Progenitor cell of endocrine pancreas (in vitro differentiated cells): ENCODE measurements around the gene TXNDC2. TPM values are rescaled to one million over a fixed set of nuclear protein-coding genes. Genes with fewer than 3 reads are reported as not detected.

Experiments
- DNase-seq: peaks from one replicate; pipeline ENCODE4 v3.0.0; 2021; ENCODE audit warnings: low spot score; ENCODE audit not compliant: unreplicated experiment
- H3K27ac Mint-ChIP-seq: 2 replicates; pipeline ENCODE4 v1.8.0; 2021; ENCODE audit warnings: mild to moderate bottlenecking, moderate library complexity, mixed read lengths
- H3K27me3 Mint-ChIP-seq: 2 replicates; pipeline ENCODE4 v1.8.0; 2021; ENCODE audit warnings: mixed read lengths
- H3K36me3 Mint-ChIP-seq: 2 replicates; pipeline ENCODE4 v1.8.0; 2022; ENCODE audit warnings: mixed read lengths; ENCODE audit not compliant: insufficient read depth
- H3K4me1 Mint-ChIP-seq: 2 replicates; pipeline ENCODE4 v1.8.0; 2021; ENCODE audit warnings: low read depth, mixed read lengths
- H3K4me3 Mint-ChIP-seq: 2 replicates; pipeline ENCODE4 v1.8.0; 2021; ENCODE audit warnings: low read depth, mild to moderate bottlenecking, moderate library complexity, mixed read lengths
- H3K9me3 Mint-ChIP-seq: 2 replicates; pipeline ENCODE4 v1.8.0; 2021; ENCODE audit warnings: low read depth, mixed read lengths
- total RNA-seq: library from RNA; stranded (reverse); gene quantifications from 2 replicates; pipeline ENCODE4 v1.2.1, GENCODE V29; 2021
- TF ChIP-seq, protein P1 (sequence below): fragments of 200-600 bp; sonication (generic); IDR thresholded peaks from one replicate; pipeline ENCODE4 v1.5.0; 2021; ENCODE audit warnings: antibody characterized with exemption, mild to moderate bottlenecking; ENCODE audit not compliant: unreplicated experiment

The TXNDC2 gene
- total RNA-seq, 1 donor from 2014 or later, result not detected

DNA sequence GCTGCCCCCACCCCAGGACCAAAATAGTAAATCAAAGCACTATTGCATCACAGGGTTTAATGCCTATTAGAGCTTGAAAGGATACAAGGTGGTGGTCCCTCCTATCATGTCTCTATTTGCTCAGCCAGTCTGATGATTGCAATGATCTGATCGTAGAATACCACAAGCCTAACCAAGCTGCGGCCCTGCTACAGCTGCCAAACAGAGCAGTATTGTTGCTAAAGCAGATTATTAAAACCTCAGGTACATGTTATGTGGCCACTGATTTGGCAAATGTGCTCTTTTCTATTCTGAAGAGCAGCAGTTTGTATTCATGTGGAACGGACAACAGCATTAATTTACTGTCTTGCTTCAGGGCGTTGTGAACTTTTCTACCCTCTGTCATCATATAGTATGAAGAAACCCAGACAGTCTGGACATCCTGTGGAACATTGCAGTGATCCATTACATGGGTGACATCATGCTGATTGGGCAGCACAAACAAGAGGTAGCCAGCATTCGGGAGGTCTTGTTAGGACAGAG is 19.7 kb downstream of the TXNDC2 start:
- H3K27ac Mint-ChIP-seq, result no peak overlapping the region

DNA sequence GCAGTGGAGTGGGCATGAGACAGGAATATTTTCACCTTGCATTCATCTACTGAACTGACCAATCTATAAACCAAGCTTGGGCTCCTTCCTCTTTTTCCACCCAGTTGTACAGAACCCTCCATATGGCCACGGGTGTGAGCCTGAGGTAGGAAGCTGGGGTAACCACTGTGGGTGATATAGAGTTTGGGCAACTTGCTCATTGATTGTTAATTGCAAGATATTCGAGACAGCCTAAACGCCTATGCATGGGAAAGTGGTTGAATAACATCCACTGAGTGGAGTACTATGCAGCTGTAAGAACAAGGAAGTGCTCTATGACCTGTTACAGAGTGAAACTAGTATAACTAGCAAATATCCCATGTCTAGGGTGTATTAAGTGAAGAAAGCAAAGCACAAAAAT is 20.7 kb downstream of the TXNDC2 start:
- no peak for DNase-seq
- no peak overlapping the region for H3K27ac Mint-ChIP-seq
- H3K4me1 Mint-ChIP-seq, result no peaks in the 10 kb centered on the region
- TF ChIP-seq, protein P1, sequence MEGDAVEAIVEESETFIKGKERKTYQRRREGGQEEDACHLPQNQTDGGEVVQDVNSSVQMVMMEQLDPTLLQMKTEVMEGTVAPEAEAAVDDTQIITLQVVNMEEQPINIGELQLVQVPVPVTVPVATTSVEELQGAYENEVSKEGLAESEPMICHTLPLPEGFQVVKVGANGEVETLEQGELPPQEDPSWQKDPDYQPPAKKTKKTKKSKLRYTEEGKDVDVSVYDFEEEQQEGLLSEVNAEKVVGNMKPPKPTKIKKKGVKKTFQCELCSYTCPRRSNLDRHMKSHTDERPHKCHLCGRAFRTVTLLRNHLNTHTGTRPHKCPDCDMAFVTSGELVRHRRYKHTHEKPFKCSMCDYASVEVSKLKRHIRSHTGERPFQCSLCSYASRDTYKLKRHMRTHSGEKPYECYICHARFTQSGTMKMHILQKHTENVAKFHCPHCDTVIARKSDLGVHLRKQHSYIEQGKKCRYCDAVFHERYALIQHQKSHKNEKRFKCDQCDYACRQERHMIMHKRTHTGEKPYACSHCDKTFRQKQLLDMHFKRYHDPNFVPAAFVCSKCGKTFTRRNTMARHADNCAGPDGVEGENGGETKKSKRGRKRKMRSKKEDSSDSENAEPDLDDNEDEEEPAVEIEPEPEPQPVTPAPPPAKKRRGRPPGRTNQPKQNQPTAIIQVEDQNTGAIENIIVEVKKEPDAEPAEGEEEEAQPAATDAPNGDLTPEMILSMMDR, result no peak
- H3K4me3 Mint-ChIP-seq, result no peak overlapping the region
- H3K36me3 Mint-ChIP-seq, result no peaks in the 10 kb centered on the region
- no peaks in the 10 kb centered on the region for H3K9me3 Mint-ChIP-seq
- peaks cover 8% of the 10 kb centered on the region for H3K27me3 Mint-ChIP-seq

More for the DNA sequence above, 19.7 kb downstream of the TXNDC2 start:
- TF ChIP-seq, protein P1, result no peak
- H3K9me3 Mint-ChIP-seq, result no peaks in the 10 kb centered on the region
- peaks cover 4% of the 10 kb centered on the region for H3K4me1 Mint-ChIP-seq
- H3K27me3 Mint-ChIP-seq, result peaks cover 8% of the 10 kb centered on the region
- H3K4me3 Mint-ChIP-seq, result no peak overlapping the region
- no peaks in the 10 kb centered on the region for H3K36me3 Mint-ChIP-seq
- DNase-seq, result no peak

DNA sequence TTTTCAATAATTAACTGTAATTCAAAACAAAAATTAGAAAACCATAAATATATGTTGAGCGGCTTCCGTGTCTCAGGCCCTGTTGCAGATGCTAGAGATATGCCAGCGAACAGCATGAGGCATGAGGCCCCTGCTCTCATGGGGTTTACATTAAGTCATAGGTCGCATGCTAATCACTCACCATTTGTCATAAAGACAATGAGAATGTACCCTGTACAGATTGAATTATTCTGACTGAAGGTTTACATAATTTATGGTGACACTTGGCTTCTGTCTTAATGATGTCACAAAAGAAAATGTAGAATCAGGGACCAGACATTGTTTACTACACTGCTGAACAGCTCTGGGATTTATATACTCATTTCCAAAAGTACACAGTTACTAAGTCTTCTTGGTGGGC is 22.1 kb downstream of the TXNDC2 start:
- TF ChIP-seq, protein P1, result no peak
- DNase-seq, result no peak
- no peak overlapping the region for H3K27ac Mint-ChIP-seq
- H3K9me3 Mint-ChIP-seq, result no peaks in the 10 kb centered on the region
- no peak overlapping the region for H3K4me3 Mint-ChIP-seq
- H3K36me3 Mint-ChIP-seq, result no peaks in the 10 kb centered on the region
- peaks cover 5% of the 10 kb centered on the region for H3K27me3 Mint-ChIP-seq
- no peaks in the 10 kb centered on the region for H3K4me1 Mint-ChIP-seq

DNA sequence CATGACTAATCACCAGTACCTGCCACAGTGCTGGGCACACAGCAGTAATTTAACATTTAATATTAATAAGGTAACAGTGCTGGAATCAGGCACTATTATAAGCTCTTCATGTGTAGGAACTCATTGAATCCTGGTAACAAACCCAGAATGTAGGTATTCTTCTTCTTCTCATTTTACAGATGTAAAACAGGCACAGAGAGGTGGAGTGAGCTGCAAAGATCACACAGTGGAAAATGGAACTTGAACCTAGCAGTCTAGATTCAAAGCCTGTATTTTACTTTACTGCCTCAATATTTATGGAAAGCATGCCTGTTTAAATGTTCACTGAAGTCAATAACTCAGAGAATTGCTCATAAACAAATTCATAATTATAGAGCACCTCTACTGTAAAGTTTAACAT is 24.3 kb downstream of the TXNDC2 start:
- TF ChIP-seq, protein P1, result no peak
- H3K9me3 Mint-ChIP-seq, result no peaks in the 10 kb centered on the region
- no peak overlapping the region for H3K27ac Mint-ChIP-seq
- no peak for DNase-seq
- H3K4me1 Mint-ChIP-seq, result peaks cover under 1% of the 10 kb centered on the region
- H3K36me3 Mint-ChIP-seq, result no peaks in the 10 kb centered on the region
- H3K4me3 Mint-ChIP-seq, result no peak overlapping the region
- H3K27me3 Mint-ChIP-seq, result peaks cover 3% of the 10 kb centered on the region

DNA sequence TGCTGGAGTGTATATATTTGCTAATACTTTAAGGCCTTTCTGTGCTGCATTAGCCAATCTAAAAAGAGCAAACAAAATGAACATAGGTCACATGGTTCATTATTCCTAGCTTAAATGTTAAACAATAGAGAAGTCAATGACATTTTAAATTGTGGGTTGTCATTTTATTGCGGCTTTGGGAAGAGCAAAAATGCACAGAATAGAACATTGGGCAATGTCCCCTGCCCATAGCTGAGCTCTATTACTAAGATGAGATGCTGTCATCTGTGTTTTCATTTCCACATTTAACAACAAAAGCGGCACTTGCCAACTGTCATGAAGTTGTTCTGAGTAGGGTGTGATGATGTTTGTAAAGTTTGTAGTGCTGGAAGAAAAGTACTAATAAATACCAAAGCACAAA is 24.9 kb downstream of the TXNDC2 start:
- peaks cover 3% of the 10 kb centered on the region for H3K27me3 Mint-ChIP-seq
- H3K4me1 Mint-ChIP-seq, result peaks cover 6% of the 10 kb centered on the region
- no peak overlapping the region for H3K4me3 Mint-ChIP-seq
- H3K27ac Mint-ChIP-seq, result no peak overlapping the region
- TF ChIP-seq, protein P1, result no peak
- no peak for DNase-seq
- no peaks in the 10 kb centered on the region for H3K36me3 Mint-ChIP-seq
- no peaks in the 10 kb centered on the region for H3K9me3 Mint-ChIP-seq
